Lower leg skin (tissue), 3 donors: ENCODE data around the gene EXOC6.

Experiments
- POLR2A ChIP-seq, 2 donors: fragments of 450-650 bp; IDR thresholded peaks; one replicate each; pipeline ENCODE4 v1.6.1; 2016 to 2017; ENCODE audit warnings: antibody characterized with exemption in 2 of 2, mild to moderate bottlenecking in 1 of 2, moderate library complexity in 1 of 2
- TF ChIP-seq, protein P1 (sequence below), 3 donors: fragments of 450-650 bp; IDR thresholded peaks; one replicate each; pipeline ENCODE4 v1.5.1; 2016; ENCODE audit warnings: antibody characterized with exemption in 3 of 3, mild to moderate bottlenecking in 3 of 3, moderate library complexity in 2 of 3

DNA sequence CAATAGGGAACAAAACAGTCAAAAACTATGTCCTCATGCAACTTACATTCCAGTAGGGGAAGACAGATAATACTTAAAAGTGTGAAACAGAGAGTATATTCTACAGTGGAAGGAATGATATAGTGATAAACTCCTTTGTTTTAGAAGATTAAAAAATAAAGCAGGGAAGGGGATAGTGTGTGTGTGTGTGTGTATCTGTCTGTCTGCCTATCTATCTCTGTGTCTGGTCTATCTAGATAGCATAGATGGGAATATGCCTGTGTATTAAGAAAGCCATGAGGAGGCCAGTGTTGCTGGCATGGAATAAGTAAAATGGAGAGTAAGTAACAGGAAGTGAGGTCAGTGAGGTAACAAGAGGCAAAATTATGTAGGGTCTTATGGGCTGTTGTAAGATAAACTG, 42.2 kb downstream of the EXOC6 start:
- TF ChIP-seq POLR2A (IDR thresholded peaks at IDR 0.05) = no peak
- TF ChIP-seq, protein P1, sequence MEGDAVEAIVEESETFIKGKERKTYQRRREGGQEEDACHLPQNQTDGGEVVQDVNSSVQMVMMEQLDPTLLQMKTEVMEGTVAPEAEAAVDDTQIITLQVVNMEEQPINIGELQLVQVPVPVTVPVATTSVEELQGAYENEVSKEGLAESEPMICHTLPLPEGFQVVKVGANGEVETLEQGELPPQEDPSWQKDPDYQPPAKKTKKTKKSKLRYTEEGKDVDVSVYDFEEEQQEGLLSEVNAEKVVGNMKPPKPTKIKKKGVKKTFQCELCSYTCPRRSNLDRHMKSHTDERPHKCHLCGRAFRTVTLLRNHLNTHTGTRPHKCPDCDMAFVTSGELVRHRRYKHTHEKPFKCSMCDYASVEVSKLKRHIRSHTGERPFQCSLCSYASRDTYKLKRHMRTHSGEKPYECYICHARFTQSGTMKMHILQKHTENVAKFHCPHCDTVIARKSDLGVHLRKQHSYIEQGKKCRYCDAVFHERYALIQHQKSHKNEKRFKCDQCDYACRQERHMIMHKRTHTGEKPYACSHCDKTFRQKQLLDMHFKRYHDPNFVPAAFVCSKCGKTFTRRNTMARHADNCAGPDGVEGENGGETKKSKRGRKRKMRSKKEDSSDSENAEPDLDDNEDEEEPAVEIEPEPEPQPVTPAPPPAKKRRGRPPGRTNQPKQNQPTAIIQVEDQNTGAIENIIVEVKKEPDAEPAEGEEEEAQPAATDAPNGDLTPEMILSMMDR (IDR thresholded peaks at IDR 0.05) = no peak
